ENCODE results near the gene ADAMTS13.
A peak's percentile ranks its signal among the peaks of the same experiment; 100 is the strongest.

ADAMTS13 gene

GRCh38 chr9:133403766-133404453 lies 18.3 kb upstream of the ADAMTS13 start:
- TF ChIP-seq EZH2phosphoT487 (IDR thresholded peaks at IDR 0.05; ENCODE audit: low read depth) = no peak
- peak; percentile 53 for TF ChIP-seq CTCF (IDR thresholded peaks at IDR 0.05; ENCODE audit: low read depth, low read length)
- H3K79me2 ChIP-seq (ENCODE audit: low read length) = no peaks in the 10 kb centered on the region
- no peaks in the 10 kb centered on the region for H3K27me3 ChIP-seq (ENCODE audit: low read depth, low read length)
- no peaks in the 10 kb centered on the region for H3K4me1 ChIP-seq (ENCODE audit: low read length)
- no peak overlapping the region for H3K27ac ChIP-seq (ENCODE audit: low read length)
- H4K20me1 ChIP-seq (ENCODE audit: insufficient read depth, low read length) = no peaks in the 10 kb centered on the region
- H3K36me3 ChIP-seq (replicated peaks; ENCODE audit: low read depth, low read length) = peaks cover 27% of the 10 kb centered on the region
- no peak overlapping the region for H3K4me2 ChIP-seq (ENCODE audit: low read length)
- H2AFZ ChIP-seq (ENCODE audit: low read depth, low read length) = no peak overlapping the region
- H3K4me3 ChIP-seq (ENCODE audit: low read length) = no peak overlapping the region
- H3K9ac ChIP-seq (ENCODE audit: low read length) = no peak overlapping the region
- no peaks in the 10 kb centered on the region for H3K9me3 ChIP-seq (ENCODE audit: insufficient read depth, low read length)

GRCh38 chr9:133404454-133405002 lies 17.6 kb upstream of the ADAMTS13 start:
- Histone ChIP-seq H3K27me3 (ENCODE audit: low read depth, low read length) (no peaks in the 10 kb centered on the region), H3K4me2 (ENCODE audit: low read length) (no peak overlapping the region), H3K4me1 (ENCODE audit: low read length) (no peaks in the 10 kb centered on the region), H3K9ac (ENCODE audit: low read length) (no peak overlapping the region), H3K9me3 (ENCODE audit: insufficient read depth, low read length) (no peaks in the 10 kb centered on the region), H4K20me1 (ENCODE audit: insufficient read depth, low read length) (no peaks in the 10 kb centered on the region), H3K36me3 (replicated peaks; ENCODE audit: low read depth, low read length) (peaks cover 30% of the 10 kb centered on the region), H3K79me2 (ENCODE audit: low read length) (no peaks in the 10 kb centered on the region), H3K27ac (ENCODE audit: low read length) (no peak overlapping the region), H2AFZ (ENCODE audit: low read depth, low read length) (no peak overlapping the region), H3K4me3 (ENCODE audit: low read length) (no peak overlapping the region)
- TF ChIP-seq CTCF (IDR thresholded peaks at IDR 0.05; ENCODE audit: low read depth, low read length) (no peak), EZH2phosphoT487 (IDR thresholded peaks at IDR 0.05; ENCODE audit: low read depth) (no peak)

GRCh38 chr9:133405508-133406438 lies 16.4 kb upstream of the ADAMTS13 start:
- Histone ChIP-seq H3K4me1 (ENCODE audit: low read length) (no peaks in the 10 kb centered on the region), H3K36me3 (replicated peaks; ENCODE audit: low read depth, low read length) (peaks cover 41% of the 10 kb centered on the region), H4K20me1 (ENCODE audit: insufficient read depth, low read length) (no peaks in the 10 kb centered on the region), H3K4me3 (ENCODE audit: low read length) (no peak overlapping the region), H2AFZ (ENCODE audit: low read depth, low read length) (no peak overlapping the region), H3K27me3 (ENCODE audit: low read depth, low read length) (no peaks in the 10 kb centered on the region), H3K4me2 (ENCODE audit: low read length) (no peak overlapping the region), H3K79me2 (ENCODE audit: low read length) (no peaks in the 10 kb centered on the region), H3K27ac (ENCODE audit: low read length) (no peak overlapping the region), H3K9ac (ENCODE audit: low read length) (no peak overlapping the region), H3K9me3 (ENCODE audit: insufficient read depth, low read length) (no peaks in the 10 kb centered on the region)
- TF ChIP-seq CTCF (IDR thresholded peaks at IDR 0.05; ENCODE audit: low read depth, low read length) = no peak
- no peak for TF ChIP-seq EZH2phosphoT487 (IDR thresholded peaks at IDR 0.05; ENCODE audit: low read depth)

Data from OCI-LY3 (cell line).